Measurements from ENCODE around the gene KCNJ13. TPM values are rescaled to one million over a fixed set of nuclear protein-coding genes. Genes with fewer than 3 reads are reported as not detected.

KCNJ13 gene
- 3.1 and 7.5 TPM in 2 replicates for total RNA-seq

GRCh38 chr2:232776435-232776834 is at the start of gene KCNJ13:
TSS of gene KCNJ13 (minus strand) at chr2:232776565. CDS start at chr2:232771362, 5,203 bp downstream.

Small RNA genes within 50 kb of the gene (small RNA-seq; reads per million reads assigned to genes)
- not detected for gene RNU6-107P

Other genes with a start within 250 kb of the KCNJ13 start
- 0.39 TPM in 1 of 2 replicates, not detected in the other for gene CHRNG, start 236.9 kb downstream of the KCNJ13 start, total RNA-seq
- 3.4 and 5.5 TPM in 2 replicates for gene TIGD1, start 226.0 kb downstream of the KCNJ13 start, total RNA-seq
- gene EIF4E2, start 225.9 kb downstream of the KCNJ13 start, total RNA-seq, result 82.8 and 101 TPM in 2 replicates
- gene EFHD1, start 143.0 kb downstream of the KCNJ13 start, total RNA-seq, result 3.8 and 5.5 TPM in 2 replicates
- 41.2 and 49.6 TPM in 2 replicates for gene GIGYF2, start 79.2 kb downstream of the KCNJ13 start, total RNA-seq
- 0.33 and 0.79 TPM in 2 replicates for gene SNORC, start 93.7 kb upstream of the KCNJ13 start, total RNA-seq
- gene NGEF, start 236.7 kb upstream of the KCNJ13 start, total RNA-seq, result 0.79 and 2.8 TPM in 2 replicates

All from placental epithelial cell (primary cell).